Erythroblast (primary cell): ENCODE results near the gene LHFPL2.

Experiments used
- DNase-seq, 2 experiments: peaks; one replicate each; lab custom pipeline; 2025; lab: John Stamatoyannopoulos, UW
- GATA1 ChIP-seq: IDR thresholded peaks from 2 replicates; pipeline ENCODE4 v1.6.1; 2011; ENCODE audit warnings: low read depth, mild to moderate bottlenecking, control low read depth, low read length, moderate library complexity
- POLR2A ChIP-seq: IDR thresholded peaks from 2 replicates; pipeline ENCODE4 v1.6.1; 2011; ENCODE audit warnings: mild to moderate bottlenecking, low read length

Gene LHFPL2

GRCh38 chr5:78610636-78611035 is 37.9 kb downstream of the LHFPL2 start:
- TF ChIP-seq POLR2A: no peak
- no peak for TF ChIP-seq GATA1
- DNase-seq: no peak

GRCh38 chr5:78610163-78610583 is 38.4 kb downstream of the LHFPL2 start:
- no peak for TF ChIP-seq POLR2A
- TF ChIP-seq GATA1: no peak
- DNase-seq: no peak

GRCh38 chr5:78607864-78608263 is 40.7 kb downstream of the LHFPL2 start:
- no peak for DNase-seq
- no peak for TF ChIP-seq POLR2A
- no peak for TF ChIP-seq GATA1

- no peak for DNase-seq
- no peak for TF ChIP-seq POLR2A
- no peak for TF ChIP-seq GATA1
Observed at GRCh38 chr5:78606241-78606640, 42.3 kb downstream of the LHFPL2 start.

- no peak for DNase-seq
- TF ChIP-seq GATA1: no peak
- TF ChIP-seq POLR2A: no peak
Observed at GRCh38 chr5:78605611-78606010, 43.0 kb downstream of the LHFPL2 start.

- no peak for TF ChIP-seq GATA1
- TF ChIP-seq POLR2A: no peak
- no peak for DNase-seq
Observed at GRCh38 chr5:78604689-78605285, 43.8 kb downstream of the LHFPL2 start.

GRCh38 chr5:78603636-78604175 is 44.9 kb downstream of the LHFPL2 start:
- no peak for DNase-seq
- TF ChIP-seq GATA1: no peak
- TF ChIP-seq POLR2A: no peak

GRCh38 chr5:78602400-78602799 is 46.2 kb downstream of the LHFPL2 start:
- DNase-seq: no peak
- TF ChIP-seq POLR2A (no peak), GATA1 (no peak)

- no peak for TF ChIP-seq GATA1
- TF ChIP-seq POLR2A: no peak
- DNase-seq: no peak
Observed at GRCh38 chr5:78601559-78602314, 46.8 kb downstream of the LHFPL2 start.

GRCh38 chr5:78600687-78601414 is 47.7 kb downstream of the LHFPL2 start:
- DNase-seq: no peak
- TF ChIP-seq POLR2A (no peak), GATA1 (no peak)

GRCh38 chr5:78598973-78599372 is 49.6 kb downstream of the LHFPL2 start:
- TF ChIP-seq GATA1 (no peak), POLR2A (no peak)
- DNase-seq: no peak

- no peak for TF ChIP-seq GATA1
- no peak for TF ChIP-seq POLR2A
- no peak for DNase-seq
Observed at GRCh38 chr5:78597974-78598371, 50.6 kb downstream of the LHFPL2 start.

GRCh38 chr5:78597068-78597973 is 51.3 kb downstream of the LHFPL2 start:
- TF ChIP-seq POLR2A (no peak), GATA1 (no peak)
- peak in 1 of 2 experiments; percentile 52 for DNase-seq
